Measurements from ENCODE around the gene HIPK2. TPM values are rescaled to one million over a fixed set of nuclear protein-coding genes. Genes with fewer than 3 reads are reported as not detected.

Gene HIPK2
- total RNA-seq, 2 experiments from 2014 or later, result 6.2 to 7.9 TPM

- Histone ChIP-seq H3K4me3 (ENCODE audit: low read depth, low read length, poor library complexity, severe bottlenecking) (no peak overlapping the region), H3K9me2 (ENCODE audit: insufficient read depth, low read length) (no peaks in the 10 kb centered on the region), H3K79me2 (ENCODE audit: insufficient read depth, low read depth, low read length) (no peaks in the 10 kb centered on the region), H3K4me1 (ENCODE audit: insufficient read depth, low read length, poor library complexity, severe bottlenecking) (peaks cover 8% of the 10 kb centered on the region), H3K9me3 (ENCODE audit: low read length) (no peaks in the 10 kb centered on the region), H2AFZ (ENCODE audit: low read length) (no peak overlapping the region), H3K36me3 (ENCODE audit: insufficient read depth, low read length) (no peaks in the 10 kb centered on the region), H4K20me1 (ENCODE audit: insufficient read depth, low read length) (no peaks in the 10 kb centered on the region), H3K4me2 (ENCODE audit: low read length) (no peak overlapping the region), H3K27ac (ENCODE audit: low read depth, low read length, poor library complexity, severe bottlenecking) (no peak overlapping the region)
- ChIA-PET POLR2A (no interaction called here), CTCF (ENCODE audit: unreplicated experiment) (no interaction called here)
- intact Hi-C loops (cut with micrococcal nuclease; ENCODE audit: unreplicated experiment), result no loop called here
- TF ChIP-seq, protein P1, sequence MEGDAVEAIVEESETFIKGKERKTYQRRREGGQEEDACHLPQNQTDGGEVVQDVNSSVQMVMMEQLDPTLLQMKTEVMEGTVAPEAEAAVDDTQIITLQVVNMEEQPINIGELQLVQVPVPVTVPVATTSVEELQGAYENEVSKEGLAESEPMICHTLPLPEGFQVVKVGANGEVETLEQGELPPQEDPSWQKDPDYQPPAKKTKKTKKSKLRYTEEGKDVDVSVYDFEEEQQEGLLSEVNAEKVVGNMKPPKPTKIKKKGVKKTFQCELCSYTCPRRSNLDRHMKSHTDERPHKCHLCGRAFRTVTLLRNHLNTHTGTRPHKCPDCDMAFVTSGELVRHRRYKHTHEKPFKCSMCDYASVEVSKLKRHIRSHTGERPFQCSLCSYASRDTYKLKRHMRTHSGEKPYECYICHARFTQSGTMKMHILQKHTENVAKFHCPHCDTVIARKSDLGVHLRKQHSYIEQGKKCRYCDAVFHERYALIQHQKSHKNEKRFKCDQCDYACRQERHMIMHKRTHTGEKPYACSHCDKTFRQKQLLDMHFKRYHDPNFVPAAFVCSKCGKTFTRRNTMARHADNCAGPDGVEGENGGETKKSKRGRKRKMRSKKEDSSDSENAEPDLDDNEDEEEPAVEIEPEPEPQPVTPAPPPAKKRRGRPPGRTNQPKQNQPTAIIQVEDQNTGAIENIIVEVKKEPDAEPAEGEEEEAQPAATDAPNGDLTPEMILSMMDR (conservative IDR thresholded peaks at IDR 0.05; ENCODE audit: low read length), result no peak
- no peak for TF ChIP-seq EZH2phosphoT487 (IDR thresholded peaks at IDR 0.05; ENCODE audit: borderline replicate concordance, low read depth, low read length)
- no TSS peak for BruUV-seq (replicated peaks)
- DNase-seq (ENCODE audit: low spot score), result no peak
These were observed 48.0 kb upstream of the HIPK2 start for GRCh38 chr7:139825666-139826290.

DNA sequence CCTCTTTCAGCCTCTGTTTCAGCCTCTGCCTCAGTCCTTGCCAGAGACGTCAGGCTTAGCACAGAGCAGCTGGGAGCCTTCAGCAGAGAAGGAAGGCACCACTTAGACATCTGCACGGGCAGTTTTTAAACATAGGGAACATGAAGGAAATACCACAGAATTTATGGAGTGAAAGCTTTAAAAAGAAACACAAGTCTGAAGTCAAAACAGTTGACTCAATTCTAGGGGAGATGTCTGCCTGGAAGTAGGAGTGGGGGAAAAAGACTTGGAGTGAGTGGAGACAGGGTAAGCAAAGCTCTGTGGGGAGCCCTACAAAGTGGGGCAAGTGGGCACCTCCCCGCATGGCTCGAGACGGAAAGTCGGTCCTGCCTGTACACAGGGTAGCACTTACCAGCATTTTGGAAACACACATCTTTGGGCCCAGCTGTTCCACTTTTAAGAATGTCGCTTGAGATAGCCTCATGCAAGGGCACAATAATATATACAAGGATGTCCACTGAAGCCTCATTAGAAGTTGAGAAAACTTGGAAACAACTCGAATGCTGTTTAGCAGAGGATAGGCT lies 46.2 kb upstream of the HIPK2 start:
- BruUV-seq (replicated peaks), result no TSS peak
- Histone ChIP-seq H3K4me3 (ENCODE audit: low read depth, low read length, poor library complexity, severe bottlenecking) (no peak overlapping the region), H3K79me2 (ENCODE audit: insufficient read depth, low read depth, low read length) (no peaks in the 10 kb centered on the region), H3K4me2 (ENCODE audit: low read length) (no peak overlapping the region), H3K36me3 (ENCODE audit: insufficient read depth, low read length) (no peaks in the 10 kb centered on the region), H4K20me1 (ENCODE audit: insufficient read depth, low read length) (no peaks in the 10 kb centered on the region), H2AFZ (ENCODE audit: low read length) (no peak overlapping the region), H3K27ac (ENCODE audit: low read depth, low read length, poor library complexity, severe bottlenecking) (no peak overlapping the region), H3K4me1 (ENCODE audit: insufficient read depth, low read length, poor library complexity, severe bottlenecking) (peaks cover 2% of the 10 kb centered on the region), H3K9me3 (ENCODE audit: low read length) (no peaks in the 10 kb centered on the region), H3K9me2 (ENCODE audit: insufficient read depth, low read length) (no peaks in the 10 kb centered on the region)
- CTCF ChIA-PET (ENCODE audit: unreplicated experiment), result no interaction called here
- intact Hi-C loops (cut with micrococcal nuclease; ENCODE audit: unreplicated experiment), result no loop called here
- POLR2A ChIA-PET, result interaction anchor here (0.5 to 1.2 kb wide), 2 partner anchors 23 to 1102 kb away, joined by 3 read pairs; no protein-coding TSS in a partner anchor
- TF ChIP-seq, protein P1 (conservative IDR thresholded peaks at IDR 0.05; ENCODE audit: low read length), result no peak
- no peak for TF ChIP-seq EZH2phosphoT487 (IDR thresholded peaks at IDR 0.05; ENCODE audit: borderline replicate concordance, low read depth, low read length)
- no peak for DNase-seq (ENCODE audit: low spot score)

DNA sequence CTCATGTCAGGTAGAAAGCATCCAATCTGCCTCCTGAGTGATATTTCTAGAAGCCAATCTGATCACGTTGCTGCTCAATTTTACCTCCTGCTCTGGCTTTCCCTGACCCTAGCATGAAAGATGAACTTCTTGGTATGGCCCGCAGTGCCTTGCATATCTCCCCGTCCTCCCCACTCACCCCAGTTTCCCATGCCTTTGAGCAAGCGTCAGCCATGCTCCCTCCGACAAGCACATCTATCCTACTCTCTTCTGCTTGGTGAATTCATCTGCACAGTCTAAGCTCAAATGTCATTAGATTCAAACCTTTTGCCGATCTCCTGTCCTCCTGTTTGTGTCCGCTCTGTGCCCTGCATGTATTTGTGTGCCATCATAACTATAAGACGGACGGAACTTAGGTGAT lies 45.1 kb upstream of the HIPK2 start:
- Histone ChIP-seq H3K4me3 (ENCODE audit: low read depth, low read length, poor library complexity, severe bottlenecking) (no peak overlapping the region), H4K20me1 (ENCODE audit: insufficient read depth, low read length) (no peaks in the 10 kb centered on the region), H3K36me3 (ENCODE audit: insufficient read depth, low read length) (no peaks in the 10 kb centered on the region), H3K27ac (ENCODE audit: low read depth, low read length, poor library complexity, severe bottlenecking) (no peak overlapping the region), H3K4me2 (ENCODE audit: low read length) (no peak overlapping the region), H3K9me2 (ENCODE audit: insufficient read depth, low read length) (no peaks in the 10 kb centered on the region), H3K4me1 (ENCODE audit: insufficient read depth, low read length, poor library complexity, severe bottlenecking) (no peaks in the 10 kb centered on the region), H2AFZ (ENCODE audit: low read length) (no peak overlapping the region), H3K79me2 (ENCODE audit: insufficient read depth, low read depth, low read length) (no peaks in the 10 kb centered on the region), H3K9me3 (ENCODE audit: low read length) (no peaks in the 10 kb centered on the region)
- intact Hi-C loops (cut with micrococcal nuclease; ENCODE audit: unreplicated experiment), result no loop called here
- no peak for TF ChIP-seq EZH2phosphoT487 (IDR thresholded peaks at IDR 0.05; ENCODE audit: borderline replicate concordance, low read depth, low read length)
- TF ChIP-seq, protein P1 (conservative IDR thresholded peaks at IDR 0.05; ENCODE audit: low read length), result no peak
- BruUV-seq (replicated peaks), result no TSS peak
- ChIA-PET POLR2A (interaction anchor here (0.6 to 1.2 kb wide), 2 partner anchors 22 to 131 kb away, joined by 3 read pairs; no protein-coding TSS in a partner anchor), CTCF (ENCODE audit: unreplicated experiment) (no interaction called here)
- DNase-seq (ENCODE audit: low spot score), result no peak
